Mesendoderm (in vitro differentiated cells): Measurements from ENCODE around the gene TAC4.
A peak's percentile ranks its signal among the peaks of the same experiment; 100 is the strongest.
"Not testable (repeated sequence)": the region's sequence is repeated elsewhere in the genome, so short reads cannot be mapped to it uniquely, and the experiment has no call there.

Experiments
- DNase-seq: peaks from one replicate; pipeline ENCODE4 v3.0.0; 2013
- H2AK5ac ChIP-seq: 2 replicates; pipeline ENCODE4 v1.6.1; 2013; ENCODE audit warnings: low read length, inconsistent platforms
- H2BK120ac ChIP-seq: 2 replicates; pipeline ENCODE4 v1.6.1; 2013; ENCODE audit warnings: low read depth, mild to moderate bottlenecking, low read length, moderate library complexity, mixed read lengths
- H2BK15ac ChIP-seq: replicated peaks from 2 replicates; pipeline ENCODE4 v1.6.1; 2013; ENCODE audit warnings: low read depth, mild to moderate bottlenecking, moderate library complexity
- H2BK5ac ChIP-seq: 2 replicates; pipeline ENCODE4 v1.6.1; 2013; ENCODE audit warnings: low read length, inconsistent platforms
- H3K18ac ChIP-seq: 2 replicates; pipeline ENCODE4 v1.6.1; 2013; ENCODE audit warnings: mild to moderate bottlenecking, low read length, mixed read lengths
- H3K23ac ChIP-seq: one replicate; pipeline ENCODE4 v1.6.1; 2013; ENCODE audit warnings: low read length
- H3K27ac ChIP-seq: 2 replicates; pipeline ENCODE4 v1.5.1; 2013; ENCODE audit warnings: low read depth, mild to moderate bottlenecking, inconsistent platforms, low read length, moderate library complexity
- H3K27me3 ChIP-seq: 2 replicates; pipeline ENCODE4 v1.6.1; 2013; ENCODE audit warnings: low read length, control low read depth, mild to moderate bottlenecking, inconsistent platforms; ENCODE audit not compliant: insufficient read depth, poor library complexity
- H3K36me3 ChIP-seq: 2 replicates; pipeline ENCODE4 v1.6.1; 2013; ENCODE audit warnings: low read length, inconsistent platforms; ENCODE audit not compliant: control insufficient read depth, insufficient read depth
- H3K4ac ChIP-seq: one replicate; pipeline ENCODE4 v1.6.1; 2013; ENCODE audit warnings: low read depth, mild to moderate bottlenecking, low read length, moderate library complexity
- H3K4me1 ChIP-seq: 2 replicates; pipeline ENCODE4 v1.6.1; 2013; ENCODE audit warnings: low read depth, low read length, inconsistent platforms; ENCODE audit not compliant: control insufficient read depth
- H3K4me2 ChIP-seq: 2 replicates; pipeline ENCODE4 v1.6.1; 2013; ENCODE audit warnings: low read length
- H3K4me3 ChIP-seq: 2 replicates; pipeline ENCODE4 v1.5.1; 2013; ENCODE audit warnings: mild to moderate bottlenecking, low read length
- H3K56ac ChIP-seq: one replicate; pipeline ENCODE4 v1.6.1; 2013; ENCODE audit warnings: low read length
- H3K79me1 ChIP-seq: 2 replicates; pipeline ENCODE4 v1.6.1; 2013; ENCODE audit warnings: low read length, inconsistent platforms
- H3K79me2 ChIP-seq: 2 replicates; pipeline ENCODE4 v1.6.1; 2013; ENCODE audit warnings: mild to moderate bottlenecking, low read length; ENCODE audit not compliant: control insufficient read depth, insufficient read depth
- H3K9ac ChIP-seq: 2 replicates; pipeline ENCODE4 v1.6.1; 2013; ENCODE audit warnings: low read length, inconsistent platforms
- H4K5ac ChIP-seq: one replicate; pipeline ENCODE4 v1.6.1; 2013; ENCODE audit warnings: low read length
- H4K8ac ChIP-seq: one replicate; pipeline ENCODE4 v1.6.1; 2013; ENCODE audit warnings: low read depth, mild to moderate bottlenecking, control low read depth, low read length, moderate library complexity
- WGBS: extraction: QIAGEN DNeasy Blood & Tissue Kit; methylation state at CpG from one replicate; pipeline ENCODE4 v1.1.7; 2013; ENCODE audit warnings: low lambda C conversion rate, missing lambda C conversion rate; ENCODE audit not compliant: insufficient coverage; ENCODE audit errors: extremely low coverage; 5-methylcytosine and 5-hydroxymethylcytosine counted together

Gene TAC4

GRCh38 chr17:49832840-49833599 lies 14.8 kb downstream of the TAC4 start:
- H3K27ac ChIP-seq: no peak overlapping the region
- no CpG with 5 or more reads among the region's 7 CpGs for WGBS
- DNase-seq: peak; percentile 27

GRCh38 chr17:49830605-49831004 lies 17.3 kb downstream of the TAC4 start:
- Histone ChIP-seq H3K36me3 (peaks cover 6% of the 10 kb centered on the region), H3K4me1 (peaks cover 3% of the 10 kb centered on the region), H3K4me3 (no peak overlapping the region), H3K4ac (no peak overlapping the region), H4K8ac (no peak overlapping the region), H3K23ac (no peak overlapping the region), H2BK15ac (no peak overlapping the region), H3K56ac (no peak overlapping the region), H3K79me1 (peaks cover 1% of the 10 kb centered on the region), H3K4me2 (no peak overlapping the region), H3K27me3 (no peaks in the 10 kb centered on the region), H2AK5ac (no peak overlapping the region), H3K18ac (no peak overlapping the region), H2BK5ac (no peak overlapping the region), H4K5ac (no peak overlapping the region), H3K79me2 (no peaks in the 10 kb centered on the region), H3K27ac (no peak overlapping the region), H3K9ac (no peak overlapping the region), H2BK120ac (no peak overlapping the region)
- no peak for DNase-seq
- WGBS: no CpG with 5 or more reads among the region's 1 CpG

More at GRCh38 chr17:49832840-49833599, 14.8 kb downstream of the TAC4 start:
- Histone ChIP-seq H4K5ac (no peak overlapping the region), H3K23ac (no peak overlapping the region), H4K8ac (no peak overlapping the region), H3K9ac (no peak overlapping the region), H3K4me2 (no peak overlapping the region), H2AK5ac (no peak overlapping the region), H3K56ac (no peak overlapping the region), H3K4ac (no peak overlapping the region), H3K18ac (no peak overlapping the region), H2BK5ac (no peak overlapping the region), H3K36me3 (peaks cover 6% of the 10 kb centered on the region), H3K79me1 (peaks cover 1% of the 10 kb centered on the region), H3K79me2 (no peaks in the 10 kb centered on the region), H2BK15ac (no peak overlapping the region), H3K27me3 (no peaks in the 10 kb centered on the region), H3K4me3 (no peak overlapping the region), H3K4me1 (peaks cover 3% of the 10 kb centered on the region), H2BK120ac (no peak overlapping the region)

GRCh38 chr17:49829026-49829425 lies 18.8 kb downstream of the TAC4 start:
- Histone ChIP-seq H3K36me3 (peaks cover 6% of the 10 kb centered on the region), H3K4me2 (no peak overlapping the region), H4K8ac (no peak overlapping the region), H3K4ac (no peak overlapping the region), H3K79me2 (no peaks in the 10 kb centered on the region), H2BK5ac (no peak overlapping the region), H3K9ac (no peak overlapping the region), H3K27ac (no peak overlapping the region), H3K4me1 (peaks cover 3% of the 10 kb centered on the region), H3K18ac (no peak overlapping the region), H2BK120ac (no peak overlapping the region), H3K27me3 (no peaks in the 10 kb centered on the region), H3K56ac (no peak overlapping the region), H4K5ac (no peak overlapping the region), H2BK15ac (no peak overlapping the region), H3K79me1 (peaks cover 1% of the 10 kb centered on the region), H3K23ac (no peak overlapping the region), H3K4me3 (no peak overlapping the region), H2AK5ac (no peak overlapping the region)
- no CpG with 5 or more reads among the region's 2 CpGs for WGBS
- no peak for DNase-seq

GRCh38 chr17:49828325-49828724 lies 19.5 kb downstream of the TAC4 start:
- H3K4ac ChIP-seq, H4K8ac ChIP-seq, H3K27me3 ChIP-seq, H3K79me2 ChIP-seq, H2BK120ac ChIP-seq, H3K9ac ChIP-seq, H3K4me3 ChIP-seq, H2BK15ac ChIP-seq, H3K4me2 ChIP-seq, H3K23ac ChIP-seq, H2AK5ac ChIP-seq, H2BK5ac ChIP-seq, H3K4me1 ChIP-seq, H3K18ac ChIP-seq, H3K27ac ChIP-seq, H4K5ac ChIP-seq, DNase-seq, H3K56ac ChIP-seq, H3K79me1 ChIP-seq: not testable (repeated sequence)
- no CpG with 5 or more reads among the region's 2 CpGs for WGBS
- H3K36me3 ChIP-seq: peaks cover 11% of the 10 kb centered on the region

DNA sequence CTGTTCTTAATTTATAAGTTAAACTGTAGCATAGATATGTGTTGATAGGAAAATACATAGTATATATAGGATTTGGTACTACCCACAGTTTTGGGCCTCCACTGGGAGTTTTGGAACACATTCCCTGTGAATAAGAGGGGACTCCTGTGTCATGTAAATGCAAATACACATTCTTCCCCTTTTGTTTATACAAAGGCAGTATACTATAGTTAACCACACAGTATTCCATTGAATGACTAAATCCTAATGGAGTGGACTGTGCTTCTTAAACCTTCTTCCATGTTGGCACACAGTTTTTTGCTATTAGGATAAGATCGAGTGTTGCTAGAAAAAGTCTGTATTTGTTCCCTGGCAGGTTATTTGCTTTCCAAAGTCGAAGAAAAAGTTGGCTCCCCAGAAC lies 22.2 kb downstream of the TAC4 start:
- Histone ChIP-seq H2AK5ac (no peak overlapping the region), H3K4me1 (no peaks in the 10 kb centered on the region), H4K5ac (no peak overlapping the region), H3K36me3 (peaks cover 11% of the 10 kb centered on the region), H3K56ac (no peak overlapping the region), H3K27ac (no peak overlapping the region), H3K9ac (no peak overlapping the region), H3K18ac (no peak overlapping the region), H4K8ac (no peak overlapping the region), H3K27me3 (no peaks in the 10 kb centered on the region), H2BK120ac (no peak overlapping the region), H3K23ac (no peak overlapping the region), H3K79me2 (no peaks in the 10 kb centered on the region), H3K4ac (no peak overlapping the region), H3K4me3 (no peak overlapping the region), H2BK15ac (no peak overlapping the region), H3K4me2 (no peak overlapping the region), H2BK5ac (no peak overlapping the region), H3K79me1 (peaks cover 6% of the 10 kb centered on the region)
- no CpG with 5 or more reads among the region's 2 CpGs for WGBS
- no peak for DNase-seq

DNA sequence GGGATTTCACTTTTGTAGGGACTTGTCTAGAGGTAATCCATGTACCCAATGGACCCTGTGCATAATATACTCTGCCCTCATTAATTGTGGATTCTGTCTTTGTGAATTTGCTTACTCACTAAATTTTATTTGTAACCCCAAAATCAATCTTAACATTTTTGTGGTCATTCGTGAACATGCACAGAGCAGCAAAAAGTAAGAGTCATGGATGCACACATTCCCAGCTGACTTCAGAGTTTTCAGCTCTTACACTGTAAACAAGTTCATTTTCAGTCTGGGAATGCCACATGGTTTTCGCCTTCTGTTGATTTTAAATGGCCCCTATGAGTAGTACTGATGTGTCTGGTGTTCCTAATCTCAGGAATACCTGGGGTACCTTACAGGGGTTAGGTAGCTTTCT lies 24.3 kb downstream of the TAC4 start:
- H3K27ac ChIP-seq: no peak overlapping the region
- H3K4me3 ChIP-seq: no peak overlapping the region
- H3K23ac ChIP-seq: no peak overlapping the region
- peaks cover 9% of the 10 kb centered on the region for H3K36me3 ChIP-seq
- no CpG with 5 or more reads among the region's 2 CpGs for WGBS
- H4K5ac ChIP-seq: no peak overlapping the region
- H3K79me1 ChIP-seq: peaks cover 9% of the 10 kb centered on the region
- no peak overlapping the region for H3K18ac ChIP-seq
- peaks cover 9% of the 10 kb centered on the region for H3K79me2 ChIP-seq
- no peak overlapping the region for H2AK5ac ChIP-seq
- no peak overlapping the region for H3K9ac ChIP-seq
- no peaks in the 10 kb centered on the region for H3K27me3 ChIP-seq
- H3K4me1 ChIP-seq: no peaks in the 10 kb centered on the region
- H3K56ac ChIP-seq: no peak overlapping the region
- no peak overlapping the region for H2BK5ac ChIP-seq
- no peak overlapping the region for H2BK15ac ChIP-seq
- no peak overlapping the region for H4K8ac ChIP-seq
- no peak overlapping the region for H3K4me2 ChIP-seq
- H2BK120ac ChIP-seq: no peak overlapping the region
- no peak for DNase-seq
- no peak overlapping the region for H3K4ac ChIP-seq
